ENCODE data around the gene SCRN2.

Gene SCRN2

DNA sequence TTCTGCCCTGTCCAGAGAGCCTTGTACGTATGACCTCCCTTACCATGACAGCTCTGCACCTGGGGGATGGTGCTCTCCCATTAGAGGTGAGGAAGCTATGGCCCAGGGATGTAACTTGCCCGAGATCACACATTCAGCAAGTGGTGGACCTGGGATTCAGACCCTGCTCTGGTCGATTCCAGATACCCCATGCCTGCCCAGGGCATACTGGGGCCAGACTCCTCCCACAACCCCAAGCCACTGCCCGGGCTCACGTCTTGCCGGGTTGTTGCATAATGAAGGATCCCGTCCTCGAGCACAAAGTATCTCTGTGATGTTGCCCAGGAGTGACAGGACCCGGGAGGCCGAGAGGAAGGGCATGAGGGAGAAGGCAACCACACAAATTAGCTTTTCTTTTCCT lies 21.6 kb downstream of the SCRN2 start:
- no peak for DNase-seq

DNA sequence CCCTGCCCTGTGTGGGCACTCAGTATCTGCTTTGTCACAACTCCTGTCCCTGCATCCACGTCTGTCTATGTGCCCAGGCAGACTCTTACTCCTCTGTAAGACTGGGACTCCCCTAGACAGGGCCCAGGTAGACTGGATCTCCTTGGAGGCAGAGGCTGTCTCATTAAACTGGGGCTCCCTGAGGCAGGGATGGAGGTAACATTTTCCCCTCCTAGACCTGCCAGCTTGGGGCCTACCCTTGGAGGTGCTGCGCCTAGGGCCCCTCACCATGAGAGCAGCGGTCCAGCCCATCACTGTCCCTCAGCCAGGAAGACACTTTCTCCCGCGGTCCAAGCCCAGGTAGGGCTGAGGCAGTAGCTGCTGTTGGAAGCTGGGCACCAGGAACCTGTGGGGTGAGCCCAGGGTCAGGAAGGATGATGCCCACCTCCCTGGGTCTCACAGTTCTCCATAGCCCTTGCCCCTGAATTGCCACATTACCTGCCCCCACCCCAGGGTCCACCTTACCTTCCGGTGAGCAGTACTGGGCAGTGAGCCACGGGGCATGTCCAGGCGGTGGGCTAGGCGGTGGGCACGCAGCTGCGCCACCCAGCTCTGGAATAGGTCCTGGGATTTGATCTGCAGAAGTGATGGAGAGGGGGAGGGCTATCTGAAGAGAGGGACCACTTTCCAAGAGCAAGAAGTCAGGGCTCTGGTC lies 22.9 kb downstream of the SCRN2 start:
- no peak for DNase-seq

DNA sequence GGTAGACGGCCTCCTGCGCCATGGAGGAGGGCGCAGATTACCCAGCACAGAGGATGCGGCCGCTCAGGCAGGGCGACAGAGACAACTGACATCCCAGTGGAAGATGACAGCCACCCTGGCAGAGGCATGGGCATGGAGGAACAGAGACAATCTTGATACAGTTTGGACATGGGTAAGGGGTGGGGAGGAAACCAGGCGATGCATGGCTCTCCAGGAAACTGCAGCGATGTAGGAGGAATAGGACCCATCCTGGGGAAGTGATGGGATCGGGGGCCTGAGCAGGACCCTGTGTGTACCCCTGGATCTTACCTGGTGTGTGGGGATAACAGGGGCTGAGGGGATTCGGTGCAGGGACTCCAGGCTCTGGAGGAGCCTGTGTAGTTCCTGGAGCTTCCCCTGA lies 24.1 kb downstream of the SCRN2 start:
- DNase-seq, result no peak

DNA sequence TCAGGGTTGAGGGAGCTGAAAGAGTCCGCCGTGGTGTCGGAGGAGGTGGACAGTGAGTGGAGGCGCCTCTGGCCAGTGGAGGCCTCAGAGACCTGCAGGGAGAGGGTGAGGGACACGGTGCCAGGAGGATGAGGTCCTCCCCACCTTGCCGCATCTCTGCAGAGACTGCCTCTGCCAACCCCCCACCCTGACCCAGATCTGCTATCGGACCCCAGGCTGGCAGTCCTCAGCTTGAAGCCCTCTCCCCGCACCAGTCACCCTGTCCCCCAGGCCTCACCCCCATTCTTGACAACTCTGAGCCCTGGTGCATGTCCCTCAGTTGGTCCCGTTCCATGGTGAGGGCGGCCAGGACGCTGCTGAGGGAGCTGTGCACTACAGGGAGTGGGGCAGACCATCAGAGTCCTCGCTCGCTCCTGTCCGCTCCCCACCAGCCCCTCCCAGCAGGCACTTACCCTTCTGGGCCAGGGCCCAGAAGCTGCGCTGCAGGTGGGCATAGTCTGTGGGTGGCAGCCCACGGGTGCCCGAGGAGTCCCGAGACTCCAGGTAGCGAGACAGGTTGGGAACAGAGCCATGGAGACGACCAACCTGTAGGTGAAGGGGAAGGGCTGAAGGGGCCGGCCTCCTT lies 24.9 kb downstream of the SCRN2 start:
- DNase-seq, result no peak

- no peak for DNase-seq
Observed at GRCh38 chr17:47815106-47815918, 25.8 kb downstream of the SCRN2 start.

- DNase-seq, result no peak
Observed at GRCh38 chr17:47813512-47814031, 27.5 kb downstream of the SCRN2 start.

GRCh38 chr17:47813077-47813476 lies 28.0 kb downstream of the SCRN2 start:
- no peak for DNase-seq

DNA sequence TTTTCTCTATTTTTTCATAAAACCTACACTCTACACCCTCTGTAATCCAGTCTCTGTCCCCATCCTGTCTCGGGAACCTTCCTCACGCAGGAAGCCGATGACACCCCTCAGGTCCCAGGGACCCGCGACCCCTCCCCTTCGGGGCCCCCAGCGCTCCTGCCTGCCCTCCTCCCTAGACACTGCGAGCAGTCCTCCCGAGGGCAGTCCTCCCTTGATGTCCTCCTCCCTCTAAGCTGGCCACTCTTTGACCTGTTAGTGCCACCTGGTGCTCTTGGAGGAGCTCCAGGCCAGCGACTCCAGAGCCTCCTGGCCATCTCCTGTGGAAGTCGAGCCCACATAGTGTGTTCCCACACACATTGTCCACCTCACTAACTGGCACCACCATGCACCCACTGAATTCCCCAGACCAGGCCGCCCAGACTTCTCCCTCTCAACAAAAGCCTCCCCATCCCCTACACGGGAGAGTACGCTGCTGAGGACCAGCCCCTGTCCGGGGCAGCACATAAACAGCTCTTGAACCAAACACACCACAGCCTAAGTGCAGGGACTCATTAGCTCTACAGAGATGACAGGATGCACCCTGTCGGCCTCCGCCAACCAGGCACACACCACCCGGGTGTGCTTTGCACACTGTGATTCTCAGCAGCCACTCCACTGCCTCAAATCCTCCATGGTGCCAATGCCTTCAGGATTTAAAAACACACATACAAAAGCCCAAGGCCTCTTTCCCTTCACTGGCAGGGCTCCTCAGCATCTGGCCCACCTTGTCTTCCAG lies 28.7 kb downstream of the SCRN2 start:
- no peak for DNase-seq

- no peak for DNase-seq
Observed at GRCh38 chr17:47811709-47812108, 29.4 kb downstream of the SCRN2 start.

GRCh38 chr17:47810901-47811635 lies 30.0 kb downstream of the SCRN2 start:
- no peak for DNase-seq

- DNase-seq, result no peak
Observed at GRCh38 chr17:47810200-47810821, 30.8 kb downstream of the SCRN2 start.

GRCh38 chr17:47808830-47809480 lies 32.1 kb downstream of the SCRN2 start:
- no peak for DNase-seq

DNA sequence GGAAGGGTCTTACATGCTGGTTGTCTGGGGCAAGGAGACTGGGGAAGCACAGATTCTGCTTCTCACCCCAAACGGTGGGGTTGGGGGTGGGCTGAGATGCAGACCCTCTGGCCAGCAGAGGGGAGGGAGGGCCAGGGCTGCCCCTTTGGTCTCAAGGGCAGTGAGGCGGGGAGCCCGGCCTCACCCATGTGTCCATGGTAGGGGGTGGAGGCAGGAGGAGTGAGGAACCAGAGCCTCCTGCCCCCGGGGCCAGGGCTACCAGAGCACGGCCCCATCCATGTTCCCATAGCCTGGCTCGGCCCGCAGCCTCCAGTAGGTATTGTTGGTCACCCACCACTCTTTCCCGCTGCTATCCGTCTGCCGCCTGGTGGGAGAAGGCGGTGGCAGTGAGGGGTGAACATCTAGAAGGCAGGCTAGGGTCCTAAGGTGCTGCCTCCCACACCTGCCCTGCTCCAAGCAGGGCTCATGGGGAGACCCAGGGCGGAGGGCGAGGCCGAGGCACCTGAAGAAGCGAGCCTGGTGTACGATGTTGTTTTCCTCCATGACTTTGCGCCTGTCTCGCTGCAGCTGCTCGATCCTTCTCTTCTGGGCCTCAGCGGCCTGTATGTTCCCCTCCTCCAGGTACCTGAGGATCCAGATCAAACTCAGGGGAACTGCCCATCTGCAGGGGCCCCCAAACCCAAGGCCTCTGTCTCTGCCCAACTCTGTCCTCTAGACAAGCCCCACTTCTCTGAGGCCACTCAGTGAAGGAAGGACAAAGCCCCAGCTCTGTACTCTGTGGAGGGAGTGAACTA lies 32.8 kb downstream of the SCRN2 start:
- DNase-seq, result no peak

- DNase-seq, result no peak
Observed at GRCh38 chr17:47807421-47807820, 33.7 kb downstream of the SCRN2 start.

DNA sequence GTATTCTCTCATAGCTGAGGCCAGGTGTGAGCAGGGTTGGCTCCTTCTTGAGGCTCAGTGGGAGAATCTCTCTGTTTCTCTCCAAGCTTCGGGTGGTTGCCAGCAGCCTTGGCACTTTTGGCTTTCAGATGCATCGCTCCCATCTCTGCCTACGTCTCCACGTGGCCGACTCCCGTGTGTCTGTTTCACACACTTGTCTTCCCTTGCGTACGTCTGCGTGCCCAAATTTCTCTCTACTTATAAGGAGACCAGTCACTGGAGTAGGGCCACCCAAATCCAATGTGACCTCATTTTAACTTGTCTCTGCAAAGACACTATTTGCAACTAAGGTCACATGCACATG lies 34.2 kb downstream of the SCRN2 start:
- DNase-seq, result no peak

DNA sequence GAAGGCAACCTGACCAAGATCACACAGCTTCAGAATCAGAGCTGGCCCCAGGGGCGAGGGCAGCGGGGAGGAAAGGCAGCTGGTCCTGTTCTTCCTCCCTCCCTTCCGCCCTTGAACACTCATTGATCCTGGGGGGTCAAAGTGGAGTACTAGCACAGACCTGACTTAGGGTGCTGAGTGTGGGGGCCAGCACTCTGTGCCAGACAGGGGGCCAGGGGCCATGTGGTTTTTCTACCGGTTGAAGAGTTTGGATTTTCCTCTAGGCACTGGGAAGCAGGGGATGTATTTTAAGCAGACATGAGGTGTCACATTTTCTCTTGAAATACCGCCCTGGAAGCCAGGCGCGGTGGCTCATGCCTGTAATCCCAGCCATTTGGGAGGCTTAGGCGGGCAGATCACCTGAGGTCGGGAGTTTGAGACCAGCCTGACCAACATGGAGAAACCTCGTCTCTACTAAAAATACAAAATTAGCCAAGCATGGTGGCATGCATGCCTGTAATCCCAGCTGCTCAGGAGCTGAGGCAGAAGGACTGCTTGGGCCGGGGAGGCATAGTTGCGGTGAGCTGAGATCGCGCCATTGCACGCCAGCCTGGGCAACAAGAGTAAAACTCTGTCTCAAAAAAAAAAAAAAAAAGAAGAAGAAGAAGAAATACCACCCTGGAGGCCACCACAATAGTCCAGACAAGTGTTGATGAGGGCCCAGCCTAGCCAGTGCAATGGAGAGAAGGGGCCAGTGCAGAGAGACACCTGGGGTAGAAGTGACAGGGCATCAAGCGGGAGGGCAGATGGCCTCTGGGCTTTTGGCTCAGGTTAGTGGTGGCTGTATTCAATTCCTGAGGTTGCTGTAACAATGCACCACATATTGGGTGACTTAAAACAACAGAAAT lies 34.8 kb downstream of the SCRN2 start:
- no peak for DNase-seq

- DNase-seq, result no peak
Observed at GRCh38 chr17:47804461-47804860, 36.6 kb downstream of the SCRN2 start.

- no peak for DNase-seq
Observed at GRCh38 chr17:47803751-47804150, 37.3 kb downstream of the SCRN2 start.

DNA sequence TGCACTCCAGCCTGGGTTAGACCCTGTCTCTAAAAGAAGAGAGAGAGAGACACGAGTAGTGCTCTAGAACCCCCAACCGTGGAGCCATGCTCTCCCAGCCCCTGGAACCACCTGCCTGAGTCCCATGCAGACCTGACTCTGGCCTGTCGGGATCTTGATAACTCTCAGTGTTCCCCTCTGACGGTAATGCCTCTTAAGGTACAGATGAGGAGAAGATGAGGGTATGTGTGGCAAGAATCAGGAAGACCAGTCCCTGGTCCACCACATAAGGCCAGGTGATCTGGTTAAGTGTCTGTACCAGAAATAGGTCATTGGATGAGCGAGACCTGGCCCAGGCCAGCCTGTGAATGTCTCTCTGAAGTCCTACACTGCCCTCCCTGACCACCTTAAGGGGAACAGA lies 37.9 kb downstream of the SCRN2 start:
- no peak for DNase-seq

Data from stimulated activated CD4-positive, alpha-beta T cell treated with anti-CD3 and anti-CD28 coated beads, Interleukin-4, amount 100 ng/mL, for 4 hours (primary cell).